Activated effector memory CD4-positive, alpha-beta T cell treated with Interleukin-2 at 50 U/mL for 16 hours (primary cell): ENCODE measurements around the gene MAD2L2.

Source experiments
- DNase-seq: peaks from one replicate; pipeline ENCODE4 v3.0.0-alpha.2; 2020

The MAD2L2 gene

GRCh38 chr1:11652203-11652780 lies 28.7 kb downstream of the MAD2L2 start:
- DNase-seq, result no peak

GRCh38 chr1:11651017-11651416 lies 29.9 kb downstream of the MAD2L2 start:
- DNase-seq, result no peak

- DNase-seq, result peak; percentile 71
Measured at GRCh38 chr1:11650331-11650991, 30.5 kb downstream of the MAD2L2 start.

GRCh38 chr1:11649624-11650330 lies 31.2 kb downstream of the MAD2L2 start:
- no peak for DNase-seq

GRCh38 chr1:11649237-11649623 lies 31.7 kb downstream of the MAD2L2 start:
- no peak for DNase-seq

GRCh38 chr1:11648732-11649158 lies 32.2 kb downstream of the MAD2L2 start:
- no peak for DNase-seq

GRCh38 chr1:11648039-11648438 lies 32.9 kb downstream of the MAD2L2 start:
- no peak for DNase-seq

GRCh38 chr1:11647333-11647732 lies 33.6 kb downstream of the MAD2L2 start:
- no peak for DNase-seq

- DNase-seq, result no peak
Measured at GRCh38 chr1:11646317-11646716, 34.6 kb downstream of the MAD2L2 start.

- peak; percentile 66 for DNase-seq
Measured at GRCh38 chr1:11645670-11646265, 35.2 kb downstream of the MAD2L2 start.

GRCh38 chr1:11645270-11645669 lies 35.7 kb downstream of the MAD2L2 start:
- DNase-seq, result no peak

- no peak for DNase-seq
Measured at GRCh38 chr1:11643782-11644181, 37.2 kb downstream of the MAD2L2 start.

- peak; percentile 49 for DNase-seq
Measured at GRCh38 chr1:11642418-11643017, 38.4 kb downstream of the MAD2L2 start.

GRCh38 chr1:11641776-11642305 lies 39.1 kb downstream of the MAD2L2 start:
- no peak for DNase-seq

- no peak for DNase-seq
Measured at GRCh38 chr1:11640944-11641343, 40.0 kb downstream of the MAD2L2 start.

GRCh38 chr1:11640101-11640500 lies 40.8 kb downstream of the MAD2L2 start:
- DNase-seq, result no peak

- no peak for DNase-seq
Measured at GRCh38 chr1:11639372-11639771, 41.6 kb downstream of the MAD2L2 start.

GRCh38 chr1:11638121-11638520 lies 42.8 kb downstream of the MAD2L2 start:
- no peak for DNase-seq

GRCh38 chr1:11634365-11635192 lies 46.4 kb downstream of the MAD2L2 start:
- DNase-seq, result no peak

- DNase-seq, result no peak
Measured at GRCh38 chr1:11629184-11630016, 51.5 kb downstream of the MAD2L2 start.

GRCh38 chr1:11628767-11629166 lies 52.2 kb downstream of the MAD2L2 start:
- no peak for DNase-seq
